CD14-positive monocyte (primary cell): ENCODE data around the gene SEZ6L. TPM values are rescaled to one million over a fixed set of nuclear protein-coding genes. Genes with fewer than 3 reads are reported as not detected.

Source experiments
- DNase-seq, 3 donors: peaks; one replicate each; pipeline ENCODE4 v3.0.0-alpha.2; 2011 to 2022
- H2AFZ ChIP-seq: 2 replicates; pipeline ENCODE4 v1.6.0; 2012; ENCODE audit warnings: mild to moderate bottlenecking, low read depth, low read length, inconsistent platforms; ENCODE audit not compliant: insufficient read depth, poor library complexity, severe bottlenecking
- H3K27ac ChIP-seq, 2 donors: 1 replicate in 1 of 2; 2 replicates in 1 of 2; pipeline ENCODE4 v1.5.1; 2012 to 2013; ENCODE audit warnings: low read length in 2 of 2, control low read depth in 1 of 2, inconsistent platforms in 1 of 2, low read depth in 1 of 2, mild to moderate bottlenecking in 1 of 2
- H3K27me3 ChIP-seq, 2 donors: one replicate each; pipeline versions ENCODE4 v1.6.0 to v1.6.1; 2011 to 2013; ENCODE audit warnings: low read length in 2 of 2; ENCODE audit not compliant: control insufficient read depth in 2 of 2, insufficient read depth in 2 of 2
- H3K36me3 ChIP-seq, 2 donors: replicated peaks in 1 of 2; 1 replicate in 1 of 2; 2 replicates in 1 of 2; pipeline versions ENCODE4 v1.5.1 to v1.6.1; 2012 to 2013; ENCODE audit warnings: low read length in 2 of 2, control low read depth in 1 of 2, inconsistent platforms in 1 of 2, mild to moderate bottlenecking in 1 of 2; ENCODE audit not compliant: insufficient read depth in 2 of 2, control insufficient read depth in 1 of 2
- H3K4me1 ChIP-seq, 2 donors: 1 replicate in 1 of 2; 2 replicates in 1 of 2; pipeline versions ENCODE4 v1.5.1 to v1.6.1; 2012 to 2013; ENCODE audit warnings: low read length in 2 of 2, control low read depth in 1 of 2, inconsistent platforms in 1 of 2, mild to moderate bottlenecking in 1 of 2, moderate library complexity in 1 of 2; ENCODE audit not compliant: insufficient read depth in 2 of 2, control insufficient read depth in 1 of 2
- H3K4me2 ChIP-seq: replicated peaks from 2 replicates; pipeline ENCODE3; 2012; ENCODE audit warnings: low read length, moderate library complexity, mild to moderate bottlenecking; ENCODE audit not compliant: poor library complexity, severe bottlenecking; ENCODE audit errors: extremely low read depth
- H3K4me3 ChIP-seq, 3 experiments: fragments of 200-600 bp in 1 of 3; sonication (generic) in 1 of 3; replicated peaks in 1 of 3; 1 replicate in 2 of 3; 2 replicates in 1 of 3; pipeline ENCODE4 v1.5.1; 2011 to 2013; ENCODE audit warnings: low read length in 3 of 3, mild to moderate bottlenecking in 3 of 3, control low read depth in 2 of 3, low read depth in 2 of 3, inconsistent platforms in 1 of 3, moderate library complexity in 1 of 3
- H3K79me2 ChIP-seq: 2 replicates; pipeline ENCODE4 v1.6.0; 2012; ENCODE audit warnings: mild to moderate bottlenecking, control low read depth, inconsistent platforms, low read length, moderate library complexity; ENCODE audit not compliant: insufficient read depth
- H3K9ac ChIP-seq: 2 replicates; pipeline ENCODE4 v1.6.0; 2017; ENCODE audit warnings: low read length, mild to moderate bottlenecking; ENCODE audit not compliant: insufficient read depth, poor library complexity, severe bottlenecking
- H3K9me3 ChIP-seq, 2 donors: replicated peaks in 1 of 2; 1 replicate in 1 of 2; 2 replicates in 1 of 2; pipeline versions ENCODE4 v1.5.1 to v1.6.1; 2012 to 2013; ENCODE audit warnings: low read length in 2 of 2, control low read depth in 1 of 2; ENCODE audit not compliant: control insufficient read depth in 1 of 2, insufficient read depth in 1 of 2
- H4K20me1 ChIP-seq: 2 replicates; pipeline ENCODE4 v1.6.0; 2012; ENCODE audit warnings: mild to moderate bottlenecking, low read length, control low read depth, moderate library complexity; ENCODE audit not compliant: insufficient read depth
- H3K27ac Mint-ChIP-seq, 7 donors: one replicate each; pipeline ENCODE4 v1.8.0; 2020; ENCODE audit warnings: mild to moderate bottlenecking in 7 of 7, mixed read lengths in 7 of 7, moderate library complexity in 6 of 7, inconsistent platforms in 2 of 7
- H3K27me3 Mint-ChIP-seq, 3 donors: one replicate each; pipeline ENCODE4 v1.8.0; 2021 to 2022; ENCODE audit warnings: low read depth in 3 of 3, mild to moderate bottlenecking in 3 of 3, mixed read lengths in 3 of 3, moderate library complexity in 3 of 3, inconsistent platforms in 1 of 3
- H3K36me3 Mint-ChIP-seq, 2 donors: one replicate each; pipeline ENCODE4 v1.8.0; 2020; ENCODE audit warnings: mixed read lengths in 2 of 2, inconsistent platforms in 1 of 2, mild to moderate bottlenecking in 1 of 2
- H3K4me1 Mint-ChIP-seq: one replicate; pipeline ENCODE4 v1.8.0; 2020; ENCODE audit warnings: mild to moderate bottlenecking, mixed read lengths
- H3K4me3 Mint-ChIP-seq, 2 donors: one replicate each; pipeline ENCODE4 v1.8.0; 2020; ENCODE audit warnings: mild to moderate bottlenecking in 2 of 2, mixed read lengths in 2 of 2, moderate library complexity in 1 of 2
- H3K9me3 Mint-ChIP-seq, 7 donors: one replicate each; pipeline ENCODE4 v1.8.0; 2020 to 2022; ENCODE audit warnings: mixed read lengths in 7 of 7, mild to moderate bottlenecking in 6 of 7, moderate library complexity in 6 of 7, inconsistent platforms in 2 of 7
- WGBS: methylation state at CpG from one replicate; pipeline ENCODE4 v1.1.5; 2013; ENCODE audit warnings: missing lambda C conversion rate; ENCODE audit not compliant: insufficient coverage; 5-methylcytosine and 5-hydroxymethylcytosine counted together
- intact Hi-C, 2 donors: fragments of 100-400 bp; cut with micrococcal nuclease; formaldehyde crosslinking; loops; one replicate each; pipeline versions ENCODE4 v1.15.0 to v1.15.1; 2023
- polyA plus RNA-seq, 3 donors: library from polyadenylated mRNA; depleted of rRNA in 1 of 3; unstranded in 2 of 3; stranded (reverse) in 1 of 3; fragments of 300-500 nt in 2 of 3; fragments of >200 nt in 1 of 3; fragmentation: Illumina TruSeq in 2 of 3; gene quantifications; 1 replicate in 2 of 3; 2 replicates in 1 of 3; pipeline ENCODE4 v1.2.3, GENCODE V29; 2012 to 2021
- TF ChIP-seq, protein P1 (sequence below): fragments of 200-600 bp; IDR thresholded peaks from one replicate; pipeline ENCODE4 v1.8.0; 2022; ENCODE audit warnings: antibody characterized with exemption, mild to moderate bottlenecking

SEZ6L gene
- polyA plus RNA-seq, 3 donors: 0.43 to 2.8 (median 0.71) TPM

DNA sequence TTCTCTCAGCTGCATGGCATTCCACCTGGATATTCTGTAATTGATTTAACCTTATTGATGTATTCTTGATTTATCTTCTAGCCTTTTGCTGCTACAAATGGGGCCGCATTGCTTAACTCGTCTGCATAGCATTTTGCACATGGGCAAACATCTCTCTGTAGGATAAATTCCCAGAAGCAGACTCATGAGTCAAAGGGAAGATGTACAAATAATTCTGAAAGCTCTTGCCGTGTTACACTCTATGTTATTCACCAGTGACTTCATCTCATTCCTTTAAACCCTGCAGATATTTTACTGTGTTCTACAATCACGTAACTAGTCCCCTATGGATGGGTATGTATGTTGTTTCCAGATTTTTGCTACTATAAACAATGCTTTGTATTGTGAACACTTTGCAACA, 112.7 kb downstream of the SEZ6L start:
- Mint-ChIP-seq H3K36me3 (no peaks in the 10 kb centered on the region), H3K27me3 (peaks cover 2 to 9% (median 6%) of the 10 kb centered on the region in 3 donors), H3K4me1 (no peaks in the 10 kb centered on the region), H3K9me3 (peaks cover 0 to 2% (median 0%) of the 10 kb centered on the region in 7 donors), H3K4me3 (no peak overlapping the region), H3K27ac (no peak overlapping the region)
- H3K27me3 ChIP-seq: no peaks in the 10 kb centered on the region
- no peak overlapping the region for H2AFZ ChIP-seq
- H3K79me2 ChIP-seq: no peaks in the 10 kb centered on the region
- no peaks in the 10 kb centered on the region for H3K36me3 ChIP-seq
- H3K9me3 ChIP-seq: no peaks in the 10 kb centered on the region
- TF ChIP-seq, protein P1, sequence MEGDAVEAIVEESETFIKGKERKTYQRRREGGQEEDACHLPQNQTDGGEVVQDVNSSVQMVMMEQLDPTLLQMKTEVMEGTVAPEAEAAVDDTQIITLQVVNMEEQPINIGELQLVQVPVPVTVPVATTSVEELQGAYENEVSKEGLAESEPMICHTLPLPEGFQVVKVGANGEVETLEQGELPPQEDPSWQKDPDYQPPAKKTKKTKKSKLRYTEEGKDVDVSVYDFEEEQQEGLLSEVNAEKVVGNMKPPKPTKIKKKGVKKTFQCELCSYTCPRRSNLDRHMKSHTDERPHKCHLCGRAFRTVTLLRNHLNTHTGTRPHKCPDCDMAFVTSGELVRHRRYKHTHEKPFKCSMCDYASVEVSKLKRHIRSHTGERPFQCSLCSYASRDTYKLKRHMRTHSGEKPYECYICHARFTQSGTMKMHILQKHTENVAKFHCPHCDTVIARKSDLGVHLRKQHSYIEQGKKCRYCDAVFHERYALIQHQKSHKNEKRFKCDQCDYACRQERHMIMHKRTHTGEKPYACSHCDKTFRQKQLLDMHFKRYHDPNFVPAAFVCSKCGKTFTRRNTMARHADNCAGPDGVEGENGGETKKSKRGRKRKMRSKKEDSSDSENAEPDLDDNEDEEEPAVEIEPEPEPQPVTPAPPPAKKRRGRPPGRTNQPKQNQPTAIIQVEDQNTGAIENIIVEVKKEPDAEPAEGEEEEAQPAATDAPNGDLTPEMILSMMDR: no peak
- no peak overlapping the region for H3K27ac ChIP-seq
- no peak for DNase-seq
- H4K20me1 ChIP-seq: no peaks in the 10 kb centered on the region
- no peak overlapping the region for H3K4me2 ChIP-seq
- intact Hi-C loops: no loop called here
- 83% methylated on average over 2 of the region's 4 CpGs for WGBS
- H3K4me1 ChIP-seq: no peaks in the 10 kb centered on the region
- no peak overlapping the region for H3K9ac ChIP-seq
- H3K4me3 ChIP-seq: no peak overlapping the region

DNA sequence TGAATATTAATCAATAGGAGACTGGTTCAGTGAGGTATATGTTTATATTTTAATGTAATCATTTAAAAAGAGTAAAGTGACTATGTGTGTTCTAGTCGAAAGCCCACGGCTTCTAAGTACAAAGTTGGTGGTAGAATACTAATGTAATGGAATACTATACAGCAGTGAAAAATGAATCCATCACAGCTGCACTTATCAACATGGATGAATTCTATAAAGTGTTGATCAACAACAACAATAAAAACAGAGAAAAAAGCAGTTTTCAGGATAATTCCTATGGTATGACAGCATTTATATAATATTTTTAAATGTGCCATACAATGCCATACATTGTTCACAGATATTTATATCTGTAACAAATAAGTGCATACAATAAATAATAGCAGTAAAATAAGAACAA, 114.1 kb downstream of the SEZ6L start:
- no peaks in the 10 kb centered on the region for H3K79me2 ChIP-seq
- peaks cover 0 to 2% (median 0%) of the 10 kb centered on the region in 7 donors for H3K9me3 Mint-ChIP-seq
- no peaks in the 10 kb centered on the region for H3K27me3 ChIP-seq
- H3K27me3 Mint-ChIP-seq: peaks cover 5 to 11% (median 6%) of the 10 kb centered on the region in 3 donors
- H2AFZ ChIP-seq: no peak overlapping the region
- TF ChIP-seq, protein P1: no peak
- no peak overlapping the region for H3K4me3 ChIP-seq
- no peak overlapping the region for H3K4me2 ChIP-seq
- no peaks in the 10 kb centered on the region for H3K36me3 Mint-ChIP-seq
- no peaks in the 10 kb centered on the region for H3K36me3 ChIP-seq
- no peak overlapping the region for H3K9ac ChIP-seq
- H3K27ac ChIP-seq: no peak overlapping the region
- WGBS: no CpG with 5 or more reads among the region's 2 CpGs
- no peaks in the 10 kb centered on the region for H3K4me1 ChIP-seq
- no peak overlapping the region for H3K27ac Mint-ChIP-seq
- DNase-seq: no peak
- H3K4me3 Mint-ChIP-seq: no peak overlapping the region
- H4K20me1 ChIP-seq: no peaks in the 10 kb centered on the region
- H3K9me3 ChIP-seq: no peaks in the 10 kb centered on the region
- H3K4me1 Mint-ChIP-seq: no peaks in the 10 kb centered on the region
- intact Hi-C loops: no loop called here
